Measurements from ENCODE around the gene DSPP. TPM values are rescaled to one million over a fixed set of nuclear protein-coding genes. Genes with fewer than 3 reads are reported as not detected.

DSPP gene
- total RNA-seq, 2 experiments from 2014 or later, result not detected

GRCh38 chr4:87584222-87584908 is 24.0 kb upstream of the DSPP start:
- H3K4me3 Mint-ChIP-seq, result no peak overlapping the region
- no peaks in the 10 kb centered on the region for H3K36me3 Mint-ChIP-seq
- no peak for DNase-seq
- intact Hi-C loops (cut with micrococcal nuclease), result no loop called here
- no peak overlapping the region for H3K27ac Mint-ChIP-seq
- H3K9me3 Mint-ChIP-seq, result no peaks in the 10 kb centered on the region
- no peaks in the 10 kb centered on the region for H3K4me1 Mint-ChIP-seq (ENCODE audit: low read depth)
- H3K27me3 Mint-ChIP-seq, result peaks cover 6% of the 10 kb centered on the region
- ChIA-PET POLR2A (no interaction called here), CTCF (no interaction called here)

DNA sequence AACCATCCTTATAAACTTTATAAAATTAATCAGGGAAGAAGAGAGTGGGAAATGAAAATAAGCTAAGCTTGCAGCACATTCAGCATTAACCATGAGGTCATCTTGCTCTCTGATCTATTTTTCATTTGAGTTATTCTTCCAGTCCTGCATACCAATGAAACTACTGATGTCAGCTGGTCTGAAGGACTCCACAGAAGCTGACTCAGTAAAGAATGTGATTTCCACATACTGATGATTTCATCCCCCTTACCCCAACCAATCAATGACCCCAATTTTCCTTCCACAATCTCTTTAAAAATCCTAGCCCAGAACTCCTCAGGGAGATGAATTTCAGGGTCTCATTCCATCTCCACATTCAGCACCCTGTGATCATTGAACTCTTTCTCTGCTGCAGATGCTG is 18.8 kb upstream of the DSPP start:
- intact Hi-C loops (cut with micrococcal nuclease), result no loop called here
- H3K9me3 Mint-ChIP-seq, result no peaks in the 10 kb centered on the region

GRCh38 chr4:87592124-87592523 is 16.2 kb upstream of the DSPP start:
- POLR2A ChIA-PET, result no interaction called here
- Mint-ChIP-seq H3K4me3 (no peak overlapping the region), H3K9me3 (no peaks in the 10 kb centered on the region), H3K27ac (no peak overlapping the region), H3K27me3 (peaks cover 6% of the 10 kb centered on the region), H3K36me3 (no peaks in the 10 kb centered on the region), H3K4me1 (ENCODE audit: low read depth) (no peaks in the 10 kb centered on the region)
- CTCF ChIA-PET, result no interaction called here
- no peak for DNase-seq
- intact Hi-C loops (cut with micrococcal nuclease), result no loop called here

More for the DNA sequence above, 18.8 kb upstream of the DSPP start:
- CTCF ChIA-PET, result no interaction called here
- peaks cover 6% of the 10 kb centered on the region for H3K27me3 Mint-ChIP-seq
- H3K4me3 Mint-ChIP-seq, result no peak overlapping the region
- no peaks in the 10 kb centered on the region for H3K36me3 Mint-ChIP-seq
- no peak for DNase-seq
- no peak overlapping the region for H3K27ac Mint-ChIP-seq
- no peaks in the 10 kb centered on the region for H3K4me1 Mint-ChIP-seq (ENCODE audit: low read depth)
- POLR2A ChIA-PET, result no interaction called here

GRCh38 chr4:87601361-87601760 is 7.0 kb upstream of the DSPP start:
- ChIA-PET CTCF (no interaction called here), POLR2A (no interaction called here)
- Mint-ChIP-seq H3K4me3 (no peak overlapping the region), H3K4me1 (ENCODE audit: low read depth) (no peaks in the 10 kb centered on the region), H3K36me3 (no peaks in the 10 kb centered on the region), H3K9me3 (no peaks in the 10 kb centered on the region), H3K27ac (no peak overlapping the region), H3K27me3 (peaks cover 10% of the 10 kb centered on the region)
- intact Hi-C loops (cut with micrococcal nuclease), result no loop called here
- no peak for DNase-seq

DNA sequence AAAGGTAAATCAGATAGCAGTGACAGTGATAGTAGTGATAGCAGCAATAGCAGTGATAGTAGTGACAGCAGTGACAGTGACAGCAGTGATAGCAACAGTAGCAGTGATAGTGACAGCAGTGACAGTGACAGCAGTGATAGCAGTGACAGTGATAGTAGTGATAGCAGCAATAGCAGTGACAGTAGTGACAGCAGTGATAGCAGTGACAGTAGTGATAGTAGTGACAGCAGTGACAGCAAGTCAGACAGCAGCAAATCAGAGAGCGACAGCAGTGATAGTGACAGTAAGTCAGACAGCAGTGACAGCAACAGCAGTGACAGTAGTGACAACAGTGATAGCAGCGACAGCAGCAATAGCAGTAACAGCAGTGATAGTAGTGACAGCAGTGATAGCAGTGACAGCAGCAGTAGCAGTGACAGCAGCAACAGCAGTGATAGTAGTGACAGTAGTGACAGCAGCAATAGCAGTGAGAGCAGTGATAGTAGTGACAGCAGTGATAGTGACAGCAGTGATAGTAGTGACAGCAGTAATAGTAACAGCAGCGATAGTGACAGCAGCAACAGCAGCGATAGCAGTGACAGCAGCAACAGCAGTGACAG is 6.1 kb downstream of the DSPP start:
- POLR2A ChIA-PET, result no interaction called here
- CTCF ChIA-PET, result no interaction called here
- peaks cover 2% of the 10 kb centered on the region for H3K27me3 Mint-ChIP-seq
- no peak for DNase-seq
- H3K27ac Mint-ChIP-seq, result no peak overlapping the region
- H3K4me3 Mint-ChIP-seq, result no peak overlapping the region
- intact Hi-C loops (cut with micrococcal nuclease), result no loop called here
- no peaks in the 10 kb centered on the region for H3K36me3 Mint-ChIP-seq
- no peaks in the 10 kb centered on the region for H3K4me1 Mint-ChIP-seq (ENCODE audit: low read depth)
- H3K9me3 Mint-ChIP-seq, result no peaks in the 10 kb centered on the region

DNA sequence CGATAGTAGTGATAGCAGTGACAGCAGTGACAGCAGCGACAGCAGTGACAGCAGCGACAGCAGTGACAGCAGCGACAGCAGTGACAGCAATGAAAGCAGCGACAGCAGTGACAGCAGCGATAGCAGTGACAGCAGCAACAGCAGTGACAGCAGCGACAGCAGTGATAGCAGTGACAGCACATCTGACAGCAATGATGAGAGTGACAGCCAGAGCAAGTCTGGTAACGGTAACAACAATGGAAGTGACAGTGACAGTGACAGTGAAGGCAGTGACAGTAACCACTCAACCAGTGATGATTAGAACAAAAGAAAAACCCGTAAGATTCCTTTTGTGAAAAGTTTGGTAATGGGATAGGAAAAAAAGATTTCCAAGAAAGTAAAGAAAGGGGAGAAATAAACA is 7.9 kb downstream of the DSPP start:
- Mint-ChIP-seq H3K4me1 (ENCODE audit: low read depth) (no peaks in the 10 kb centered on the region), H3K36me3 (no peaks in the 10 kb centered on the region), H3K4me3 (no peak overlapping the region), H3K27me3 (no peaks in the 10 kb centered on the region), H3K9me3 (no peaks in the 10 kb centered on the region), H3K27ac (no peak overlapping the region)
- CTCF ChIA-PET, result no interaction called here
- no peak for DNase-seq
- intact Hi-C loops (cut with micrococcal nuclease), result no loop called here
- POLR2A ChIA-PET, result no interaction called here

GRCh38 chr4:87620086-87620485 is 11.8 kb downstream of the DSPP start:
- intact Hi-C loops (cut with micrococcal nuclease), result no loop called here
- H3K27me3 Mint-ChIP-seq, result peaks cover 1% of the 10 kb centered on the region
- DNase-seq, result no peak
- no peak overlapping the region for H3K27ac Mint-ChIP-seq
- H3K4me1 Mint-ChIP-seq (ENCODE audit: low read depth), result no peaks in the 10 kb centered on the region
- H3K36me3 Mint-ChIP-seq, result no peaks in the 10 kb centered on the region
- no peaks in the 10 kb centered on the region for H3K9me3 Mint-ChIP-seq
- no peak overlapping the region for H3K4me3 Mint-ChIP-seq
- ChIA-PET POLR2A (no interaction called here), CTCF (no interaction called here)

- no peak for DNase-seq
- ChIA-PET CTCF (no interaction called here), POLR2A (no interaction called here)
- H3K4me1 Mint-ChIP-seq (ENCODE audit: low read depth), result no peaks in the 10 kb centered on the region
- no peak overlapping the region for H3K27ac Mint-ChIP-seq
- intact Hi-C loops (cut with micrococcal nuclease), result no loop called here
- H3K36me3 Mint-ChIP-seq, result no peaks in the 10 kb centered on the region
- no peak overlapping the region for H3K4me3 Mint-ChIP-seq
- peaks cover 1% of the 10 kb centered on the region for H3K27me3 Mint-ChIP-seq
- no peaks in the 10 kb centered on the region for H3K9me3 Mint-ChIP-seq
These were observed 12.2 kb downstream of the DSPP start for GRCh38 chr4:87620491-87620890.

DNA sequence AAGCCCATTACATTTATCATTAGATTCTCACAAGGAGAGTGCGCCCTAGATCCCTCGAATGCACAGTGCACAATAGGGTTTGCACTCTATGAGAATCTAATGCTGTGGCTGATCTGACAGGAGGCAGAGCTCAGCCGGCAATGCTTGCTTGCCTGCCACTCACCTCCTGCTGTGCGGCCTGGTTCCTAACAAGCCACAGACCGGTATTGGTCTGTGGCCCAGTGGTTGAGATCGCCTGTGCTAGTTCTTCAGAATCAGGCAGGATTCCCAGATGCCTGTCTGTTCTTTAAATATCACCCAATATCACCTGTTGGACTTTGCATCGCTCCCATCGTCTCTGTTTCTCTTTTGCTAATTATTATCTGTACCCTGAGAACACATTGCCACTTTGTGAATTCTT is 14.0 kb downstream of the DSPP start:
- CTCF ChIA-PET, result no interaction called here
- DNase-seq, result no peak
- H3K27me3 Mint-ChIP-seq, result peaks cover 1% of the 10 kb centered on the region
- H3K4me1 Mint-ChIP-seq (ENCODE audit: low read depth), result no peaks in the 10 kb centered on the region
- no peaks in the 10 kb centered on the region for H3K36me3 Mint-ChIP-seq
- no peak overlapping the region for H3K4me3 Mint-ChIP-seq
- POLR2A ChIA-PET, result no interaction called here
- intact Hi-C loops (cut with micrococcal nuclease), result no loop called here
- no peaks in the 10 kb centered on the region for H3K9me3 Mint-ChIP-seq
- no peak overlapping the region for H3K27ac Mint-ChIP-seq

GRCh38 chr4:87624698-87625097 is 16.4 kb downstream of the DSPP start:
- Mint-ChIP-seq H3K9me3 (no peaks in the 10 kb centered on the region), H3K27ac (no peak overlapping the region), H3K4me3 (no peak overlapping the region), H3K36me3 (no peaks in the 10 kb centered on the region), H3K4me1 (ENCODE audit: low read depth) (no peaks in the 10 kb centered on the region), H3K27me3 (peaks cover 3% of the 10 kb centered on the region)
- ChIA-PET CTCF (no interaction called here), POLR2A (interaction anchor here (0.6 kb wide), 1 partner anchor 15 kb away, joined by 3 read pairs; no protein-coding TSS in a partner anchor)
- intact Hi-C loops (cut with micrococcal nuclease), result no loop called here
- no peak for DNase-seq

- no peaks in the 10 kb centered on the region for H3K4me1 Mint-ChIP-seq (ENCODE audit: low read depth)
- intact Hi-C loops (cut with micrococcal nuclease), result no loop called here
- ChIA-PET CTCF (interaction anchor here (0.9 kb wide), 1 partner anchor 9 kb away, joined by 3 read pairs; no protein-coding TSS in a partner anchor), POLR2A (no interaction called here)
- H3K9me3 Mint-ChIP-seq, result no peaks in the 10 kb centered on the region
- no peak overlapping the region for H3K27ac Mint-ChIP-seq
- no peak for DNase-seq
- peaks cover 5% of the 10 kb centered on the region for H3K27me3 Mint-ChIP-seq
- H3K4me3 Mint-ChIP-seq, result no peak overlapping the region
- no peaks in the 10 kb centered on the region for H3K36me3 Mint-ChIP-seq
These were observed 23.3 kb downstream of the DSPP start for GRCh38 chr4:87631668-87632067.

DNA sequence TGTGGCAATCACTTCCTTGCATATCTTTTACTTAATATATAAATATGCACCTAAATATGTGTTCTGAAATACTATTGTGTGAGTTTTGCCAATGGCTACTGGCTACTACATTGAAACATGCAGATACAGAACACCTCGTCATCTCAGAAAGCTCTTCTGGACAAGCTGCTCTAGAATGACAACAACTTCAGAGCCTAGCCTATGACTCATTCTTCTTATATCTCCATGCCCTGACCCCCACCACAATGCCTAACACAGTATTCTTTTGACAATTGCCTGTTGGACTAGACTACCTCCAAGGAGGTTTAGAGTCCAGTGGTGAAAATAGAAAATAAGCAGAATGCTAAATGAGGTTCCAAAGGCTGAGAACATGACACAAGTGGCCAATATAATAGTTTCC is 24.1 kb downstream of the DSPP start:
- ChIA-PET CTCF (interaction anchor here (0.9 kb wide), 1 partner anchor 10 kb away, joined by 3 read pairs; no protein-coding TSS in a partner anchor), POLR2A (no interaction called here)
- peaks cover 5% of the 10 kb centered on the region for H3K27me3 Mint-ChIP-seq
- no peaks in the 10 kb centered on the region for H3K4me1 Mint-ChIP-seq (ENCODE audit: low read depth)
- no peak overlapping the region for H3K4me3 Mint-ChIP-seq
- no peak for DNase-seq
- no peaks in the 10 kb centered on the region for H3K9me3 Mint-ChIP-seq
- intact Hi-C loops (cut with micrococcal nuclease), result no loop called here
- H3K36me3 Mint-ChIP-seq, result no peaks in the 10 kb centered on the region
- H3K27ac Mint-ChIP-seq, result no peak overlapping the region

- DNase-seq, result no peak
- Mint-ChIP-seq H3K4me1 (ENCODE audit: low read depth) (no peaks in the 10 kb centered on the region), H3K27me3 (peaks cover 3% of the 10 kb centered on the region), H3K9me3 (no peaks in the 10 kb centered on the region), H3K36me3 (no peaks in the 10 kb centered on the region), H3K4me3 (no peak overlapping the region), H3K27ac (no peak overlapping the region)
- ChIA-PET POLR2A (no interaction called here), CTCF (no interaction called here)
- intact Hi-C loops (cut with micrococcal nuclease), result no loop called here
These were observed 24.9 kb downstream of the DSPP start for GRCh38 chr4:87633243-87633642.

Measured in activated CD4-positive, alpha-beta memory T cell treated with anti-CD3 and anti-CD28 coated beads for 36 hours (primary cell).